MCF 10A (cell line): ENCODE data around the gene SLU7. TPM values are rescaled to one million over a fixed set of nuclear protein-coding genes. Genes with fewer than 3 reads are reported as not detected.

Experiments used
- BruUV-seq: library from RNA; stranded (reverse); fragments of 400-500 nt; replicated peaks from 2 replicates; lab custom pipeline; 2021; lab: Mats Ljungman, UMichigan
- CTCF ChIA-PET: fragments of 300-600 bp; sonication (Branson Sonifier 250); formaldehyde crosslinking; extraction: SDS; loops from one replicate; lab custom pipeline; 2021; ENCODE audit warnings: antibody characterized with exemption, inconsistent platforms; lab: Yijun Ruan, JAX
- POLR2A ChIA-PET: fragments of 300-600, 350-650 bp; sonication (Branson Sonifier 250); formaldehyde crosslinking; extraction: SDS; loops from one replicate; lab custom pipeline; 2020; ENCODE audit warnings: antibody characterized with exemption, inconsistent platforms; lab: Yijun Ruan, JAX
- DNase-seq: peaks from one replicate; pipeline ENCODE4 v3.0.0-alpha.2; 2018; ENCODE audit not compliant: unreplicated experiment
- H3K27ac Mint-ChIP-seq: one replicate; pipeline ENCODE4 v1.8.0; 2022; ENCODE audit warnings: mild to moderate bottlenecking, low read depth, mixed read lengths; ENCODE audit not compliant: unreplicated experiment
- H3K27me3 Mint-ChIP-seq: one replicate; pipeline ENCODE4 v1.8.0; 2022; ENCODE audit warnings: mixed read lengths; ENCODE audit not compliant: insufficient read depth, unreplicated experiment
- H3K36me3 Mint-ChIP-seq: one replicate; pipeline ENCODE4 v1.8.0; 2022; ENCODE audit warnings: mild to moderate bottlenecking, moderate library complexity, mixed read lengths; ENCODE audit not compliant: insufficient read depth, unreplicated experiment
- H3K4me1 Mint-ChIP-seq: one replicate; pipeline ENCODE4 v1.8.0; 2022; ENCODE audit warnings: mixed read lengths; ENCODE audit not compliant: insufficient read depth, unreplicated experiment
- H3K4me3 Mint-ChIP-seq: one replicate; pipeline ENCODE4 v1.8.0; 2022; ENCODE audit warnings: mild to moderate bottlenecking, moderate library complexity, mixed read lengths; ENCODE audit not compliant: unreplicated experiment
- H3K9me3 Mint-ChIP-seq: one replicate; pipeline ENCODE4 v1.8.0; 2022; ENCODE audit warnings: mixed read lengths; ENCODE audit not compliant: unreplicated experiment
- intact Hi-C: fragments of 100-400 bp; cut with micrococcal nuclease; formaldehyde crosslinking; loops from 2 replicates; pipeline ENCODE4 v1.14.1; 2022
- total RNA-seq: library from RNA; stranded (reverse); gene quantifications from 2 replicates; pipeline ENCODE4 v1.2.3, GENCODE V29; 2022
- TF ChIP-seq, protein P1 (sequence below): fragments of 200-600 bp; IDR thresholded peaks from one replicate; pipeline ENCODE4 v1.8.0; 2022; ENCODE audit warnings: antibody characterized with exemption, mild to moderate bottlenecking; ENCODE audit not compliant: unreplicated experiment

The SLU7 gene
- total RNA-seq, 1 experiment from 2014 or later: 64.6 TPM

- POLR2A ChIA-PET: interaction anchor here (1.2 kb wide), 1 partner anchor 14 kb away, joined by 3 read pairs; no protein-coding TSS in a partner anchor
Observed at GRCh38 chr5:160366230-160366629, 52.7 kb downstream of the SLU7 start.

DNA sequence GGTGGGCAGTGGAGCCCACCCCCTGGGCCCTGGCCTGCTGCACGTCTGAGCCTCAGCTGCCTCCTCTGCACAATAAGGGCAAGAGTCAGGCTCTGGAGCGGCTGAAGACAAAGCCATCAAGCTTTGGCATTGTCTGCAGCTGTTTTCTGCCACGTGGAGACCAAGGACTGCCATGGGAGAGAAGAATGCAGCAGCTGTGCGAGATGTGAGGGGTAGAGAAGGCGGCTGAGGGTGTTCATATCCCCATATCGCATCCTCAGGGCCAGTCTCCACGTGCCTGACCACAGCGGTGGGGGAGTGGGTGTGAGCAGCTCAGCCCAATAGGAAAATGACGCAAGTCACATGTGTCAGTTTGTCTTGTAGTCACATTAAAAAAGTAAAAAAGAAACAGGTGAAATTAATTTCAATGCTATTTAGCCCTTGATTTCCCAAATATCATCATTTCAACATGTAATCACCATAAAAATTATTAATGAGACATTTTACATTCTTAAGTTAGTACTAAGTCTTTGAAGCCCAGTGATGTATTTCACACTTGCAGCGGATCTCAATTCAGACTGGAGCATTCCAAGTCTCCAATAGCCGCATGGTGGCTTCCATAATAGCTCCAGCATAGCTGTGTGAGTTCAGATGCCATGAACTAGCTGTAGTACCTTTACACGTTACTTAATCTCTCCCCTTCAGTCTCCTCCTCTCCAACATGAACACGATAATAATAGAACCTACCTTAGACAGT is 55.1 kb downstream of the SLU7 start:
- ChIA-PET CTCF (interaction anchor here (0.6 to 2.7 kb wide), 9 partner anchors 16 to 953 kb away, joined by 3 to 14 read pairs (median 3); no protein-coding TSS in a partner anchor), POLR2A (no interaction called here)
- Mint-ChIP-seq H3K27me3 (peaks cover 1% of the 10 kb centered on the region), H3K9me3 (no peaks in the 10 kb centered on the region), H3K36me3 (no peaks in the 10 kb centered on the region), H3K4me3 (no peak overlapping the region), H3K4me1 (peaks cover 7% of the 10 kb centered on the region), H3K27ac (no peak overlapping the region)
- BruUV-seq: no TSS peak
- TF ChIP-seq, protein P1, sequence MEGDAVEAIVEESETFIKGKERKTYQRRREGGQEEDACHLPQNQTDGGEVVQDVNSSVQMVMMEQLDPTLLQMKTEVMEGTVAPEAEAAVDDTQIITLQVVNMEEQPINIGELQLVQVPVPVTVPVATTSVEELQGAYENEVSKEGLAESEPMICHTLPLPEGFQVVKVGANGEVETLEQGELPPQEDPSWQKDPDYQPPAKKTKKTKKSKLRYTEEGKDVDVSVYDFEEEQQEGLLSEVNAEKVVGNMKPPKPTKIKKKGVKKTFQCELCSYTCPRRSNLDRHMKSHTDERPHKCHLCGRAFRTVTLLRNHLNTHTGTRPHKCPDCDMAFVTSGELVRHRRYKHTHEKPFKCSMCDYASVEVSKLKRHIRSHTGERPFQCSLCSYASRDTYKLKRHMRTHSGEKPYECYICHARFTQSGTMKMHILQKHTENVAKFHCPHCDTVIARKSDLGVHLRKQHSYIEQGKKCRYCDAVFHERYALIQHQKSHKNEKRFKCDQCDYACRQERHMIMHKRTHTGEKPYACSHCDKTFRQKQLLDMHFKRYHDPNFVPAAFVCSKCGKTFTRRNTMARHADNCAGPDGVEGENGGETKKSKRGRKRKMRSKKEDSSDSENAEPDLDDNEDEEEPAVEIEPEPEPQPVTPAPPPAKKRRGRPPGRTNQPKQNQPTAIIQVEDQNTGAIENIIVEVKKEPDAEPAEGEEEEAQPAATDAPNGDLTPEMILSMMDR: no peak
- no peak for DNase-seq
- intact Hi-C loops: no loop called here

More at GRCh38 chr5:160366230-160366629, 52.7 kb downstream of the SLU7 start:
- intact Hi-C loops: no loop called here
- no peaks in the 10 kb centered on the region for H3K36me3 Mint-ChIP-seq
- H3K9me3 Mint-ChIP-seq: no peaks in the 10 kb centered on the region
- no TSS peak for BruUV-seq
- DNase-seq: no peak
- H3K27me3 Mint-ChIP-seq: peaks cover 13% of the 10 kb centered on the region
- no peak overlapping the region for H3K4me3 Mint-ChIP-seq
- no peak overlapping the region for H3K27ac Mint-ChIP-seq
- peaks cover 7% of the 10 kb centered on the region for H3K4me1 Mint-ChIP-seq
- CTCF ChIA-PET: interaction anchor here (0.6 to 3.2 kb wide), 6 partner anchors 14 to 41 kb away, joined by 3 to 13 read pairs (median 4); no protein-coding TSS in a partner anchor
- TF ChIP-seq, protein P1: no peak

DNA sequence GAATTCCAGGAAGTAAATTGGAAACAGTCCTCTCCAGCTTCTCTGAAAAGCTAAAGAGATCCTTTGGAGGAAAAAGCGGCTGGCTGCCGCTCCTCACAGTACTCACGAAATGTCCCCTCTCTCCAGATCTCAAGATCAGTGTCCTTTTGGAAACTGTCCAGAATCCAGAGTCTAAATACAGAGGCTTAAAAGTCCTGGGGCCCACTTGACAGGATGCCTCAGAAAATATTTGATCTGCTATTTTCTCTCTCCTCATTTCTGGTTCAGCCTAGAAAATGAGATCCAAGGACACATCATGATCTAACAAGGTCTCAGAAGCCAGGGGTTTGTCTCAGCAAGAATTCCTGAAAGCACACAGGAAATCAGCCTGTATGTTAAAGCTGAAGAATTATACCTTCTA is 55.7 kb downstream of the SLU7 start:
- Mint-ChIP-seq H3K9me3 (no peaks in the 10 kb centered on the region), H3K4me1 (peaks cover 7% of the 10 kb centered on the region), H3K27me3 (no peaks in the 10 kb centered on the region), H3K4me3 (no peak overlapping the region), H3K27ac (no peak overlapping the region), H3K36me3 (no peaks in the 10 kb centered on the region)
- CTCF ChIA-PET: interaction anchor here (0.6 to 2.7 kb wide), 8 partner anchors 19 to 953 kb away, joined by 3 to 14 read pairs (median 3); no protein-coding TSS in a partner anchor
- intact Hi-C loops: no loop called here
- TF ChIP-seq, protein P1: no peak
- DNase-seq: no peak
- BruUV-seq: no TSS peak
- POLR2A ChIA-PET: no interaction called here

GRCh38 chr5:160361624-160362228 is 57.2 kb downstream of the SLU7 start:
- DNase-seq: no peak
- CTCF ChIA-PET: interaction anchor here (0.5 to 1.4 kb wide), 4 partner anchors 16 to 163 kb away, joined by 3 to 6 read pairs (median 3); no protein-coding TSS in a partner anchor
- Mint-ChIP-seq H3K4me3 (no peak overlapping the region), H3K27ac (no peak overlapping the region), H3K4me1 (peaks cover 7% of the 10 kb centered on the region), H3K36me3 (no peaks in the 10 kb centered on the region), H3K9me3 (no peaks in the 10 kb centered on the region), H3K27me3 (no peaks in the 10 kb centered on the region)
- TF ChIP-seq, protein P1: no peak
- POLR2A ChIA-PET: interaction anchor here (0.6 kb wide), 1 partner anchor 346 kb away, joined by 3 read pairs; no protein-coding TSS in a partner anchor
- BruUV-seq: no TSS peak
- intact Hi-C loops: no loop called here
